M059J (cell line): ENCODE data around the gene TMEM225. TPM values are rescaled to one million over a fixed set of nuclear protein-coding genes. Genes with fewer than 3 reads are reported as not detected.
A peak's percentile ranks its signal among the peaks of the same experiment; 100 is the strongest.
"Not testable (repeated sequence)": the region's sequence is repeated elsewhere in the genome, so short reads cannot be mapped to it uniquely, and the experiment has no call there.

ENCODE experiments used
- DNase-seq: peaks from one replicate; pipeline ENCODE4 v3.0.0-alpha.2; 2012; ENCODE audit warnings: low read depth
- total RNA-seq: library from RNA; depleted of rRNA; stranded (reverse); fragments of >200 nt; shearing (Covaris generic); gene quantifications from 2 replicates; pipeline ENCODE4 v1.2.3, GENCODE V29; 2014; rRNA removed

TMEM225 gene
- total RNA-seq: not detected in 2 replicates

- DNase-seq: no peak
Measured at GRCh38 chr11:123885570-123885969, at the start of gene TMEM225. Gene TMEM225, minus strand, starts transcription at chr11:123885670. Its CDS starts 245 bp downstream, at chr11:123885425.

- no peak for DNase-seq
Measured at GRCh38 chr11:123924027-123924426, 38.6 kb upstream of the TMEM225 start.

- DNase-seq: no peak
Measured at GRCh38 chr11:123920943-123921342, 35.5 kb upstream of the TMEM225 start.

- no peak for DNase-seq
Measured at GRCh38 chr11:123905826-123906225, 20.4 kb upstream of the TMEM225 start.

GRCh38 chr11:123904932-123905331 lies 19.5 kb upstream of the TMEM225 start:
- DNase-seq: no peak

- no peak for DNase-seq
Measured at GRCh38 chr11:123903932-123904331, 18.5 kb upstream of the TMEM225 start.

- DNase-seq: no peak
Measured at GRCh38 chr11:123901867-123902266, 16.4 kb upstream of the TMEM225 start, which contains the start of gene OR8D4. Gene OR8D4, plus strand, starts transcription at chr11:123902167. Its CDS starts 4,265 bp downstream, at chr11:123906432.

- DNase-seq: no peak
Measured at GRCh38 chr11:123899792-123900191, 14.3 kb upstream of the TMEM225 start.

- no peak for DNase-seq
Measured at GRCh38 chr11:123892031-123892430, 6.6 kb upstream of the TMEM225 start.

- DNase-seq: no peak
Measured at GRCh38 chr11:123880912-123881311, 4.6 kb downstream of the TMEM225 start.

- DNase-seq: not testable (repeated sequence)
Measured at GRCh38 chr11:123867795-123868194, 17.7 kb downstream of the TMEM225 start.

GRCh38 chr11:123865293-123865692 lies 20.2 kb downstream of the TMEM225 start:
- not testable (repeated sequence) for DNase-seq

GRCh38 chr11:123859731-123860130 lies 25.7 kb downstream of the TMEM225 start:
- no peak for DNase-seq

- DNase-seq: peak; percentile 2
Measured at GRCh38 chr11:123856444-123856843, 29.0 kb downstream of the TMEM225 start.

- DNase-seq: no peak
Measured at GRCh38 chr11:123853038-123853437, 32.4 kb downstream of the TMEM225 start.

- DNase-seq: no peak
Measured at GRCh38 chr11:123852321-123852720, 33.1 kb downstream of the TMEM225 start.

- DNase-seq: no peak
Measured at GRCh38 chr11:123851110-123851509, 34.4 kb downstream of the TMEM225 start.

- DNase-seq: peak; percentile 8
Measured at GRCh38 chr11:123841174-123841573, 44.3 kb downstream of the TMEM225 start.

- DNase-seq: no peak
Measured at GRCh38 chr11:123839131-123839530, 46.3 kb downstream of the TMEM225 start.

- no peak for DNase-seq
Measured at GRCh38 chr11:123838659-123839058, 46.8 kb downstream of the TMEM225 start.

GRCh38 chr11:123838199-123838598 lies 47.3 kb downstream of the TMEM225 start:
- DNase-seq: no peak

- DNase-seq: peak; percentile 12
Measured at GRCh38 chr11:123833095-123833494, 52.4 kb downstream of the TMEM225 start.
